H1 (cell line): ENCODE measurements around the gene DPM2. TPM values are rescaled to one million over a fixed set of nuclear protein-coding genes. Genes with fewer than 3 reads are reported as not detected.

Experiments used
- polyA plus RNA-seq, 7 experiments: library from polyadenylated mRNA; depleted of rRNA in 3 of 7; stranded (reverse) in 5 of 7; unstranded in 2 of 7; fragments of >200 nt in 5 of 7; fragments of 200-250 nt in 2 of 7; gene quantifications; 1 replicate in 5 of 7; 2 replicates in 1 of 7; 4 replicates in 1 of 7; pipeline versions ENCODE4 v1.2.1 to v1.2.3, GENCODE V29; 2011 to 2013; ENCODE audit warnings: missing spikeins in 2 of 7, mixed read lengths in 2 of 7
- total RNA-seq: library from RNA; stranded (reverse); fragmentation: NEBNext Ultra II Directional; extraction: Animal tissue kit (Norgen Biotek cat#: 25700); gene quantifications from 2 replicates; pipeline ENCODE4 v1.2.1, GENCODE V29; 2021
- TF ChIP-seq, protein P1 (sequence below), 3 experiments: IDR thresholded peaks; 1 replicate in 2 of 3; 2 replicates in 1 of 3; pipeline versions ENCODE4 v1.5.1 to v1.6.1; 2011; ENCODE audit warnings: low read length in 3 of 3, mild to moderate bottlenecking in 3 of 3, inconsistent platforms in 2 of 3, low read depth in 1 of 3, moderate library complexity in 1 of 3; ENCODE audit not compliant: insufficient read depth in 1 of 3; ENCODE audit errors: control extremely low read depth in 1 of 3

Gene DPM2
- total and polyA plus RNA-seq, 2 of the 8 experiments (the other 6 are each of a cell fraction or from before 2014, with no cell fraction given), result 45.4 to 95.4 TPM

DNA sequence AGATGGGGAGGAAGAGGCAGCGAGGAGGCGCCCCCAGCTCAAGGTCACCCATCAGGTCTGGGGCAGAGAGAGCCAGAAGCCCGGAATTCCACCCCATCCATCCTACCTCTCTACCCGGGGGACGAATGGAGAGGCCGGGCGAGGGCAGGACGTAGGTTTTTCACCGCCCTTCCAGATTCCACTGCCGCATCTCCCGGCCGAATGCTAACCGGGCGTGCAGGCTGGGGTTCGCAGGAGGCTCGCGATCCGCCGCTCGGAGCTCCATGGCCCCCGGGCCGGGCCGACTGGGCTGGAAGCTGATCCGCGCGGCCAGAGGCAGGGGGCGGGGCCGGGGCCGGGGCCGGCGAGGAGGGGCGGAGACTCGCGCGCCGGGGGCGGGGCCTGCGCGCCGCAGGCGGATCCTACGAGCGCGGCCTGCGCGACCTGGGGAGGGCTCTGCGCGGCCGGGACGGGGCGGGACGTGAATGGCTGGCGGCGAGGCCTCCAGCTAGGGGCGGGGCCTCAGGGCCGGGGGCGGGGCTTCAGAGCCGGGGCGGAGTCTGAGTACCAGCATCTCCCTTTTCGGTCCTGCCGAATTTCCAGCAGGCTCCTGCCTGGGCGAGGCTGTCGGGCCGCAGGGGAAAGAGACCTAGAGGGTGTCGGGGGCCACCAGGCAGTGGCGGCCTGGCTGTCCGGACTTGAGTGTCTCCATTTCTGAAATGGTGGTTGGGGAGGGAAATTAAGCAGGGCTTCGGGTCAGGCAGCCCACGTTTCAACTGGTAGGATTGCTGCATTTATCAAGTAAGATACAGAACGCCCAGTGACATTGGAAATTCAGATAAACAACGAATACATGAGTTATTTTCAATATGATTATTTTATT, 20.7 kb downstream of the DPM2 start, which contains the start of gene ST6GALNAC4 (continued):
- TF ChIP-seq, protein P1, sequence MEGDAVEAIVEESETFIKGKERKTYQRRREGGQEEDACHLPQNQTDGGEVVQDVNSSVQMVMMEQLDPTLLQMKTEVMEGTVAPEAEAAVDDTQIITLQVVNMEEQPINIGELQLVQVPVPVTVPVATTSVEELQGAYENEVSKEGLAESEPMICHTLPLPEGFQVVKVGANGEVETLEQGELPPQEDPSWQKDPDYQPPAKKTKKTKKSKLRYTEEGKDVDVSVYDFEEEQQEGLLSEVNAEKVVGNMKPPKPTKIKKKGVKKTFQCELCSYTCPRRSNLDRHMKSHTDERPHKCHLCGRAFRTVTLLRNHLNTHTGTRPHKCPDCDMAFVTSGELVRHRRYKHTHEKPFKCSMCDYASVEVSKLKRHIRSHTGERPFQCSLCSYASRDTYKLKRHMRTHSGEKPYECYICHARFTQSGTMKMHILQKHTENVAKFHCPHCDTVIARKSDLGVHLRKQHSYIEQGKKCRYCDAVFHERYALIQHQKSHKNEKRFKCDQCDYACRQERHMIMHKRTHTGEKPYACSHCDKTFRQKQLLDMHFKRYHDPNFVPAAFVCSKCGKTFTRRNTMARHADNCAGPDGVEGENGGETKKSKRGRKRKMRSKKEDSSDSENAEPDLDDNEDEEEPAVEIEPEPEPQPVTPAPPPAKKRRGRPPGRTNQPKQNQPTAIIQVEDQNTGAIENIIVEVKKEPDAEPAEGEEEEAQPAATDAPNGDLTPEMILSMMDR (IDR thresholded peaks at IDR 0.05; ENCODE audit: control extremely low read depth in 1 of 3, insufficient read depth in 1 of 3, low read depth in 1 of 3, low read length in 3 of 3), result no peak
